Gastroesophageal sphincter (tissue), 3 donors: Measurements from ENCODE around the gene ADGRD2.

Source experiments
- EP300 ChIP-seq: sonication (generic); formaldehyde crosslinking; IDR thresholded peaks from one replicate; pipeline ENCODE4 v1.6.1; 2017; ENCODE audit warnings: antibody characterized with exemption, mild to moderate bottlenecking
- POLR2A ChIP-seq, 2 donors: fragments of 450-650 bp; IDR thresholded peaks; one replicate each; pipeline ENCODE4 v1.6.1; 2017; ENCODE audit warnings: antibody characterized with exemption in 2 of 2, mild to moderate bottlenecking in 2 of 2, moderate library complexity in 1 of 2
- POLR2AphosphoS5 ChIP-seq: sonication (generic); formaldehyde crosslinking; IDR thresholded peaks from one replicate; pipeline ENCODE4 v1.6.1; 2017; ENCODE audit warnings: antibody characterized with exemption
- TF ChIP-seq, protein P1 (sequence below), 4 experiments: fragments of 200-600 bp in 2 of 4; fragments of 450-650 bp in 2 of 4; sonication (generic) in 1 of 4; IDR thresholded peaks; one replicate each; pipeline ENCODE4 v1.5.1; 2017 to 2019; ENCODE audit warnings: antibody characterized with exemption in 4 of 4, mild to moderate bottlenecking in 2 of 4, moderate library complexity in 2 of 4

DNA sequence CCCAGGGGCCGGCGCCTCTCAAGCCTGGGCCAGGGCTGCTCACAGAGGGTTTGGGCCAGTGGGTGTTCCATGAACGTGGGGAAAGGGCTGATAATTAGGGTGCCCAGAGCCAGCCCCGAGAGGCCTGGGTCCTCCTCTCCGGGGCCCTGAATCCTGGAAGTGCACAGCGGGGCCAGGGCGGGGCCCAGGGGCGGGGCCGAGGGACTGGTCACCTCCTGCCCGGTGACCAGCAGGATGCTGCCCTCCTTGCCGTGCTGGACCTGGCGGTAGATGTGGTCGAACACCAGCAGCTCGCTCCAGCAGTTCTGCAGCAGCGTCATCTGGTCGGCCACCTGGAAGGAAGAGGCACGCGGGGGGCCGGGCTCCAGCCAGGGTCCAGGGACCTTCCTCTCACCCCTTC lies 42.6 kb downstream of the ADGRD2 start:
- TF ChIP-seq, protein P1, sequence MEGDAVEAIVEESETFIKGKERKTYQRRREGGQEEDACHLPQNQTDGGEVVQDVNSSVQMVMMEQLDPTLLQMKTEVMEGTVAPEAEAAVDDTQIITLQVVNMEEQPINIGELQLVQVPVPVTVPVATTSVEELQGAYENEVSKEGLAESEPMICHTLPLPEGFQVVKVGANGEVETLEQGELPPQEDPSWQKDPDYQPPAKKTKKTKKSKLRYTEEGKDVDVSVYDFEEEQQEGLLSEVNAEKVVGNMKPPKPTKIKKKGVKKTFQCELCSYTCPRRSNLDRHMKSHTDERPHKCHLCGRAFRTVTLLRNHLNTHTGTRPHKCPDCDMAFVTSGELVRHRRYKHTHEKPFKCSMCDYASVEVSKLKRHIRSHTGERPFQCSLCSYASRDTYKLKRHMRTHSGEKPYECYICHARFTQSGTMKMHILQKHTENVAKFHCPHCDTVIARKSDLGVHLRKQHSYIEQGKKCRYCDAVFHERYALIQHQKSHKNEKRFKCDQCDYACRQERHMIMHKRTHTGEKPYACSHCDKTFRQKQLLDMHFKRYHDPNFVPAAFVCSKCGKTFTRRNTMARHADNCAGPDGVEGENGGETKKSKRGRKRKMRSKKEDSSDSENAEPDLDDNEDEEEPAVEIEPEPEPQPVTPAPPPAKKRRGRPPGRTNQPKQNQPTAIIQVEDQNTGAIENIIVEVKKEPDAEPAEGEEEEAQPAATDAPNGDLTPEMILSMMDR (IDR thresholded peaks at IDR 0.05) = no peak
- TF ChIP-seq EP300 (no peak), POLR2A (IDR thresholded peaks at IDR 0.05) (no peak), POLR2AphosphoS5 (no peak)
